Muscle layer of duodenum (tissue), 2 donors: ENCODE measurements around the gene GPR39.

Source experiments
- H3K27ac ChIP-seq: one replicate; pipeline ENCODE4 v1.7.0; 2013; ENCODE audit warnings: mild to moderate bottlenecking, low read length
- H3K27me3 ChIP-seq: one replicate; pipeline ENCODE4 v1.7.0; 2013; ENCODE audit warnings: low read depth, mild to moderate bottlenecking, control low read depth, low read length
- H3K36me3 ChIP-seq, 2 donors: one replicate each; pipeline ENCODE4 v1.7.0; 2013; ENCODE audit warnings: low read length in 2 of 2, control low read depth in 1 of 2, mild to moderate bottlenecking in 1 of 2; ENCODE audit not compliant: insufficient read depth in 2 of 2, control insufficient read depth in 1 of 2
- H3K4me1 ChIP-seq, 2 donors: one replicate each; pipeline ENCODE4 v1.7.0; 2013; ENCODE audit warnings: low read length in 2 of 2, mild to moderate bottlenecking in 2 of 2, control low read depth in 1 of 2, moderate library complexity in 1 of 2; ENCODE audit not compliant: insufficient read depth in 2 of 2, control insufficient read depth in 1 of 2
- H3K4me3 ChIP-seq, 2 donors: one replicate each; pipeline ENCODE4 v1.7.0; 2013; ENCODE audit warnings: low read length in 2 of 2, low read depth in 1 of 2, mild to moderate bottlenecking in 1 of 2
- H3K9me3 ChIP-seq, 2 donors: one replicate each; pipeline ENCODE4 v1.7.0; 2013; ENCODE audit warnings: low read length in 2 of 2, control low read depth in 1 of 2, mild to moderate bottlenecking in 1 of 2; ENCODE audit not compliant: control insufficient read depth in 1 of 2
- donor health status: healthy.

Gene GPR39

GRCh38 chr2:132589966-132590365 is 173.4 kb downstream of the GPR39 start:
- H3K4me3 ChIP-seq: no peak overlapping the region
- no peaks in the 10 kb centered on the region for H3K9me3 ChIP-seq
- no peak overlapping the region for H3K27ac ChIP-seq
- no peaks in the 10 kb centered on the region for H3K27me3 ChIP-seq
- no peaks in the 10 kb centered on the region for H3K36me3 ChIP-seq
- H3K4me1 ChIP-seq: no peaks in the 10 kb centered on the region

- peaks cover 0 to 8% of the 10 kb centered on the region in 2 donors for H3K9me3 ChIP-seq
Observed at GRCh38 chr2:132593171-132593570, 176.6 kb downstream of the GPR39 start.

DNA sequence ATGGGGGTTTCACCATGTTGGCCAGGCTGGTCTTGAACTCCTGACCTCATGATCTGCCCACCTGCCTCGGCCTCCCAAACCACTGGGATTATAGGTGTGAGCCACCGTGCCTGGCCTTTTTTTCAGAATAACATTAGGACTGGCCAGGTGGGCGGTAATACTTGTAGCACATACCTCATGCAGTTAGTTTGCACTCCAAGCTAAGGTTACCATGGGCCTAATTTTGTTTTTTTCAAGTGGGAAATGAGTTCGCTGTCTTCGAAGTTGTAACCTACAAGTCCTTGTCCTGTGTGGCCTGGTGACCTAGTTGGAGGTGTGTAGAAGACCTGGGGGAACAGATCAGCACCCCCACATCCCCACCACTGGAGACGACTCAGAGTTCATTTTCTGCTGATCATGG is 178.6 kb downstream of the GPR39 start:
- H3K27ac ChIP-seq: no peak overlapping the region
- no peaks in the 10 kb centered on the region for H3K36me3 ChIP-seq
- H3K27me3 ChIP-seq: no peaks in the 10 kb centered on the region

More at GRCh38 chr2:132593171-132593570, 176.6 kb downstream of the GPR39 start:
- H3K4me1 ChIP-seq: no peaks in the 10 kb centered on the region
- no peaks in the 10 kb centered on the region for H3K27me3 ChIP-seq
- no peak overlapping the region for H3K27ac ChIP-seq
- H3K36me3 ChIP-seq: no peaks in the 10 kb centered on the region
- no peak overlapping the region for H3K4me3 ChIP-seq

DNA sequence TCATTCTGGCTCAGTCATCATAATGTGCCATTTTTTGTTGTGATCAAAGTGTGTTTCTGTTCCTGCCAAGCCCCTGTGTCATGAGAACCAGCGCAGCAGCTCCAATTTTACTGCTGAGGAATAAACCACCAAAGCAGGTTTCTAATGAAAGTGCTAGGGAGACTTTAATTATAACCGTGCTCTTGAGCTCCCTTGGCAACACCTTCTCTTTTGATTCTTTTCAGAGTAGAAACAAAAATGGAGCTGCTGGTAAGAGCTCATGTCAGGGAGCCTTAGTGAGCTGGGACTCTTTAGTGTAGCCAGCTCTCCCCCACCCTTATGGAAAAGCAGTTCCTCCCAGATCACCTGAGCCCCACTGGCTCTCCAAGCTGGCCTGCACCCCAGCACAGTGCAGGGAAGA is 179.1 kb downstream of the GPR39 start:
- Histone ChIP-seq H3K9me3 (peaks cover 0 to 8% of the 10 kb centered on the region in 2 donors), H3K27ac (no peak overlapping the region), H3K4me1 (no peaks in the 10 kb centered on the region), H3K27me3 (no peaks in the 10 kb centered on the region), H3K4me3 (no peak overlapping the region), H3K36me3 (no peaks in the 10 kb centered on the region)

More for the DNA sequence above, 178.6 kb downstream of the GPR39 start:
- H3K4me1 ChIP-seq: no peaks in the 10 kb centered on the region
- peaks cover 0 to 8% of the 10 kb centered on the region in 2 donors for H3K9me3 ChIP-seq
- no peak overlapping the region for H3K4me3 ChIP-seq

DNA sequence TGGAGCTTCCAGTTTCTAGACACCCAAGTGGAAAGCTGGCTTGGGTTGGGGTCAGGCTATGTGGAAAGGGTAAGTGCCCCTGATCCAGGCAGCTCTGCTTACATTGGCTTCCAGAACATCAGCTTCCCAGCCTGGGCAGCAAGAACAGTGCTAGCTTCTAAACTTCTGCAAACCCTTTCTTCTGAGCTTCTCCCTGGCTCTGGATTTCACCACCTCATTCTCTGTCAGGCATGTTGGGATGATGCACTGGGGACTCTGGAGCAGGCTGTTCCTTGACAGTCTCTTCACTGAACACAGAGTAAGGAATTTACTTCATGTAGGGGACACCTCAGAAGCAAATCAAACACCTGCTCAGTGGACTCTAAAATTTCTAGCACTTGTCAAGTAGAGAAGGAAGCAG is 180.6 kb downstream of the GPR39 start:
- H3K9me3 ChIP-seq: peaks cover 0 to 8% of the 10 kb centered on the region in 2 donors
- no peaks in the 10 kb centered on the region for H3K4me1 ChIP-seq
- no peak overlapping the region for H3K4me3 ChIP-seq
- H3K27ac ChIP-seq: no peak overlapping the region
- no peaks in the 10 kb centered on the region for H3K27me3 ChIP-seq
- H3K36me3 ChIP-seq: no peaks in the 10 kb centered on the region

- Histone ChIP-seq H3K36me3 (no peaks in the 10 kb centered on the region), H3K27me3 (no peaks in the 10 kb centered on the region), H3K4me3 (no peak overlapping the region), H3K9me3 (peaks cover 0 to 8% of the 10 kb centered on the region in 2 donors), H3K27ac (no peak overlapping the region), H3K4me1 (no peaks in the 10 kb centered on the region)
Observed at GRCh38 chr2:132597831-132598230, 181.2 kb downstream of the GPR39 start.

- H3K4me1 ChIP-seq: no peaks in the 10 kb centered on the region
- H3K27me3 ChIP-seq: no peaks in the 10 kb centered on the region
- H3K27ac ChIP-seq: no peak overlapping the region
- no peaks in the 10 kb centered on the region for H3K36me3 ChIP-seq
- H3K4me3 ChIP-seq: no peak overlapping the region
- H3K9me3 ChIP-seq: peaks cover 0 to 8% of the 10 kb centered on the region in 2 donors
Observed at GRCh38 chr2:132598536-132598935, 181.9 kb downstream of the GPR39 start.

- Histone ChIP-seq H3K27ac (no peak overlapping the region), H3K4me1 (no peaks in the 10 kb centered on the region), H3K36me3 (no peaks in the 10 kb centered on the region), H3K27me3 (no peaks in the 10 kb centered on the region), H3K4me3 (no peak overlapping the region), H3K9me3 (peaks cover 0 to 8% of the 10 kb centered on the region in 2 donors)
Observed at GRCh38 chr2:132599556-132599955, 183.0 kb downstream of the GPR39 start.

GRCh38 chr2:132604561-132604960 is 188.0 kb downstream of the GPR39 start:
- Histone ChIP-seq H3K27ac (no peak overlapping the region), H3K36me3 (no peaks in the 10 kb centered on the region), H3K27me3 (no peaks in the 10 kb centered on the region), H3K4me3 (no peak overlapping the region), H3K9me3 (no peaks in the 10 kb centered on the region), H3K4me1 (no peaks in the 10 kb centered on the region)

GRCh38 chr2:132605236-132606180 is 188.9 kb downstream of the GPR39 start:
- Histone ChIP-seq H3K4me1 (no peaks in the 10 kb centered on the region), H3K27me3 (no peaks in the 10 kb centered on the region), H3K9me3 (no peaks in the 10 kb centered on the region), H3K36me3 (no peaks in the 10 kb centered on the region), H3K4me3 (no peak overlapping the region), H3K27ac (no peak overlapping the region)

DNA sequence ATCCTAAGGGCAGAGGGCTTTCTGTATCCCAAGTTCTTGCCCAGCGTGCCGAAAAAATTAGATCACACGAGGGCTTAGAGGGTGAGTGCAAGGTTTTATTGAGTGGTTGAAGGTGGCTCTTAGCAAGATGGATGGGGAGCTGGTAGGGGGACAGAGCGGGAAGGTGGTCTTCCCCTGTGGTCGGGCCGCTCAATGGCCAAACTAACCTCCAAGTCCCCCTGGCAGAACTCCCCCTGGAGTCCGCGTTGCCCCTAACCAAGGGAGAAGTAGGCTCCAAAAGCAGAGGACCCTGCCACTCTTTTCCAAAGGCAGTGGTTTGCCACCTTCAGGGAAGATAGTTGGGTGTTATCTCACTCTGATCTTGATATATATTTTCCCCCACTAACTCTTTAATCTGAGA is 190.0 kb downstream of the GPR39 start:
- no peaks in the 10 kb centered on the region for H3K36me3 ChIP-seq
- no peaks in the 10 kb centered on the region for H3K27me3 ChIP-seq
- no peaks in the 10 kb centered on the region for H3K4me1 ChIP-seq
- H3K9me3 ChIP-seq: no peaks in the 10 kb centered on the region
- H3K27ac ChIP-seq: no peak overlapping the region
- no peak overlapping the region for H3K4me3 ChIP-seq
